NT2/D1 (cell line): ENCODE measurements around the gene NHS.

Source experiments
- DNase-seq: peaks from one replicate; pipeline ENCODE4 v3.0.0-alpha.2; 2011; ENCODE audit warnings: low read depth, low spot score
- H3K27me3 ChIP-seq: 2 replicates; pipeline ENCODE4 v1.6.0; 2011; ENCODE audit warnings: mild to moderate bottlenecking; ENCODE audit not compliant: insufficient read length, insufficient read depth
- H3K36me3 ChIP-seq: 2 replicates; pipeline ENCODE4 v1.6.1; 2011; ENCODE audit warnings: mild to moderate bottlenecking, low read length, mixed read lengths; ENCODE audit not compliant: insufficient read depth, insufficient read length
- H3K4me1 ChIP-seq: 2 replicates; pipeline ENCODE4 v1.5.1; 2011; ENCODE audit not compliant: insufficient read depth, insufficient read length
- H3K4me3 ChIP-seq: 2 replicates; pipeline ENCODE4 v1.5.1; 2011; ENCODE audit warnings: low read depth; ENCODE audit not compliant: insufficient read length
- H3K9ac ChIP-seq: 2 replicates; pipeline ENCODE4 v1.6.0; 2011; ENCODE audit warnings: low read depth; ENCODE audit not compliant: insufficient read length
- H3K9me3 ChIP-seq: 2 replicates; pipeline ENCODE4 v1.5.1; 2011; ENCODE audit warnings: mild to moderate bottlenecking, low read length; ENCODE audit not compliant: insufficient read depth
- SUZ12 ChIP-seq: IDR thresholded peaks from 2 replicates; pipeline ENCODE4 v1.6.1; 2011; ENCODE audit not compliant: insufficient read length, insufficient read depth; ENCODE audit errors: extremely low read depth
- YY1 ChIP-seq: IDR thresholded peaks from 2 replicates; pipeline ENCODE4 v1.6.1; 2011; ENCODE audit not compliant: insufficient read length, insufficient read depth
- ZNF274 ChIP-seq: IDR thresholded peaks from 2 replicates; pipeline ENCODE4 v1.6.1; 2011; ENCODE audit warnings: mild to moderate bottlenecking, low read depth, low read length

The NHS gene

GRCh38 chrX:17374619-17375366 lies at the start of gene NHS:
TSS of gene NHS (plus strand) at chrX:17375200. CDS start at chrX:17375758, 558 bp downstream.
- Histone ChIP-seq H3K4me3 (peak within 1 kb of the TSS; percentile 76), H3K4me1 (no peaks in the 10 kb centered on the region), H3K9ac (peak within 1 kb of the TSS; percentile 91), H3K27me3 (peaks cover 26% of the 10 kb centered on the region), H3K36me3 (no peaks in the 10 kb centered on the region), H3K9me3 (no peaks in the 10 kb centered on the region)
- TF ChIP-seq SUZ12 (no peak), YY1 (no peak), ZNF274 (no peak)
- peak; percentile 76 for DNase-seq

GRCh38 chrX:17328837-17329236 lies 46.2 kb upstream of the NHS start:
- H3K9me3 ChIP-seq: no peaks in the 10 kb centered on the region
- no peaks in the 10 kb centered on the region for H3K4me1 ChIP-seq
- no peak overlapping the region for H3K9ac ChIP-seq
- no peaks in the 10 kb centered on the region for H3K36me3 ChIP-seq
- H3K27me3 ChIP-seq: no peaks in the 10 kb centered on the region
- TF ChIP-seq SUZ12: no peak
- no peak for TF ChIP-seq ZNF274
- TF ChIP-seq YY1: no peak
- DNase-seq: no peak
- H3K4me3 ChIP-seq: no peak overlapping the region

GRCh38 chrX:17336377-17336776 lies 38.6 kb upstream of the NHS start:
- no peak overlapping the region for H3K9ac ChIP-seq
- no peak overlapping the region for H3K4me3 ChIP-seq
- no peaks in the 10 kb centered on the region for H3K36me3 ChIP-seq
- H3K4me1 ChIP-seq: no peaks in the 10 kb centered on the region
- DNase-seq: no peak
- H3K9me3 ChIP-seq: peaks cover 26% of the 10 kb centered on the region; the same call in 1 of the 2 replicates
- no peak for TF ChIP-seq YY1
- no peak for TF ChIP-seq SUZ12
- no peak for TF ChIP-seq ZNF274
- H3K27me3 ChIP-seq: no peaks in the 10 kb centered on the region

GRCh38 chrX:17355976-17356375 lies 19.0 kb upstream of the NHS start:
- no peaks in the 10 kb centered on the region for H3K27me3 ChIP-seq
- no peaks in the 10 kb centered on the region for H3K4me1 ChIP-seq
- no peak overlapping the region for H3K4me3 ChIP-seq
- peaks cover under 1% of the 10 kb centered on the region; the same call in 1 of the 2 replicates for H3K9me3 ChIP-seq
- TF ChIP-seq ZNF274: no peak
- TF ChIP-seq YY1: no peak
- TF ChIP-seq SUZ12: no peak
- DNase-seq: no peak
- H3K36me3 ChIP-seq: no peaks in the 10 kb centered on the region
- H3K9ac ChIP-seq: no peak overlapping the region

- Histone ChIP-seq H3K4me3 (no peak overlapping the region), H3K9me3 (0 out of 2 replicates have a peak, but pooled peaks cover 4% of the 10 kb centered on the region), H3K9ac (no peak overlapping the region), H3K4me1 (no peaks in the 10 kb centered on the region), H3K36me3 (no peaks in the 10 kb centered on the region), H3K27me3 (no peaks in the 10 kb centered on the region)
- DNase-seq: no peak
- no peak for TF ChIP-seq SUZ12
These were observed 15.5 kb upstream of the NHS start for GRCh38 chrX:17359500-17359899.

GRCh38 chrX:17361620-17362019 lies 13.4 kb upstream of the NHS start:
- Histone ChIP-seq H3K9ac (no peak overlapping the region), H3K9me3 (0 out of 2 replicates have a peak, but pooled peaks cover 4% of the 10 kb centered on the region), H3K36me3 (no peaks in the 10 kb centered on the region), H3K4me1 (no peaks in the 10 kb centered on the region), H3K4me3 (no peak overlapping the region), H3K27me3 (no peaks in the 10 kb centered on the region)
- TF ChIP-seq SUZ12 (no peak), ZNF274 (no peak), YY1 (no peak)
- DNase-seq: peak; percentile 54

- TF ChIP-seq SUZ12 (no peak), YY1 (no peak), ZNF274 (no peak)
- no peak for DNase-seq
- H3K9ac ChIP-seq: no peak overlapping the region
- no peaks in the 10 kb centered on the region for H3K9me3 ChIP-seq
- H3K27me3 ChIP-seq: no peaks in the 10 kb centered on the region
- no peaks in the 10 kb centered on the region for H3K36me3 ChIP-seq
- H3K4me3 ChIP-seq: no peak overlapping the region
- no peaks in the 10 kb centered on the region for H3K4me1 ChIP-seq
These were observed 7.0 kb upstream of the NHS start for GRCh38 chrX:17368002-17368401.
